CD4-positive, alpha-beta T cell treated with Interleukin-6 at 100 ng/mL for 8 hours (primary cell): ENCODE results near the gene ARHGEF3.
"Not testable (repeated sequence)": the region's sequence is repeated elsewhere in the genome, so short reads cannot be mapped to it uniquely, and the experiment has no call there.

Experiments used
- DNase-seq: peaks from one replicate; pipeline ENCODE4 v3.0.0-alpha.2; 2020; ENCODE audit warnings: mixed read lengths, low spot score

ARHGEF3 gene

GRCh38 chr3:56737006-56737405 lies 64.7 kb downstream of the ARHGEF3 start:
- no peak for DNase-seq

DNA sequence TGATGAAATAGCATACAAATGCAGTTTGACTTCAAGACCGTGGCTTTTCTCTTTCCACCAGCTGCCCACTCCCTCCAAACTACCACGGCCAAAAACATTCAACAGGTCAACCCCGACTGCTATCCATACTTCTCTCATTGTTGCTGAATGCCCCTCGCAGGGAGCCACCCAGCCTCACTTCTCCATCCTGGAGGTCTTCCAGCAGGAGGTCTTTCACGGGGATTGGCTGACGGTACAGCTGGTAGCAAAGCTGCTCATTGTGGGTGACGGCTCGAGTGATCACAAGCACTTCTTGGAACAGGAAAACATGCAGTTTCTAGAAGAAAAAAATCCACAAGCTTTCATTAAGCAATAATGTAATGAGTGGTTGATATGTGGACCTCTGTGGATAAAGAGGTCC lies 69.6 kb downstream of the ARHGEF3 start:
- no peak for DNase-seq

DNA sequence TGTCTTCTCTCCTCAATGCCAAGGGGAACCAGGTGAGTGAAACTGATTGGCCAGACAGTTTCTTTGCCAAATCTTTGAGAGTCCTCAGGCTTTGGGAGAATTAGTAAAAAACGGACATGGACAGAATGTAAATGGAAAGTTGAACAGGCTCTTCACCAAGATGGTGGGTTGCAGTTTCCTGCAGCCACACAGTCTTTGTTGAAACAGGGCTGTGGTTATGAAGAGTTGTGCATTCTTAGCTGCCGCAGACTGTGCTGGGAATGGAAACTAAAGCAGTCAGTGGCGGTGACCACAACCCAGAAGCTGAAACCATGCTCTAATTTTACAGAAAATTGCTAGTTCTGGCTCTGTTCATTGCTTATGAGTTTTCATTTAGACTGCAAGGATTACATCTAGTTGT lies 76.6 kb downstream of the ARHGEF3 start:
- peak; percentile 57 for DNase-seq

DNA sequence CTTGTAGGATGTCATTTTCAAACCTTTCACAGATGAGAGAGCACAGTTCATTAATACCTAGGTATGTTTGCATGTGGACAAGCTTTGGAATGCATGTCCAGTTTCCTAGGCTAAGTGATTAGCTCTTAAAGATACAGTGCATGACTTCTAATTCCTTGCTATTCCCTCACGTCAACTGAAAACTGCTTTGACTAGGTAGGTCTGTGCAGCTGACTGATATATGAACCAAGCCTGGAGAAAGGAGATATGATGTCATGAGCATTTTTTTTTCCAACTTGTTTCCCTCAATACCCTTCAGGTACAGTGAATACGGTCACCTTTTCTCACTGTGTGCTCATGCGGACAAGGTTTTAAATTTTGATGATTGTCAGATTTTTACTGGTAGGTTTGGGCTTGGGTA lies 77.1 kb downstream of the ARHGEF3 start:
- no peak for DNase-seq

GRCh38 chr3:56720849-56721248 lies 80.9 kb downstream of the ARHGEF3 start:
- DNase-seq, result no peak

- DNase-seq, result not testable (repeated sequence)
Observed at GRCh38 chr3:56718809-56719208, 82.9 kb downstream of the ARHGEF3 start.

GRCh38 chr3:56711344-56711743 lies 90.4 kb downstream of the ARHGEF3 start:
- no peak for DNase-seq

- not testable (repeated sequence) for DNase-seq
Observed at GRCh38 chr3:56707412-56707811, 94.3 kb downstream of the ARHGEF3 start.

- no peak for DNase-seq
Observed at GRCh38 chr3:56706629-56707028, 95.1 kb downstream of the ARHGEF3 start.

DNA sequence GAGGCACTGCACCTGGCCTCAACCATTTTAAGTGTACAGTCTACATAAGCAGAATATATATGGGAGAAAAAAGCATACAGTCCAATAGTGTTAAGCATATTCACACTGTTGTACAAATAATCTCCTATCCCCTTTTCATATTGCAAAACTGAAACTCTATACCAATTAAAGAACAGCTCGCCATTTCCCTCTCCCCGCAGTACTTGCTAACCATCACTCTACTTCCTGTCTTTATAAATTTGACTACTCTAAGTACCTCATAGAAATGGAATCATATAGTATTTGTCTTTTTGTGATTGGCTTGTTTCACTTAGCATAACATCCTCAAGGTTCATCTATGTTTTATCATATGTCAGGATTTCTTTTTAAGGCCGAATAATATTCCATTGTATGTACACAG lies 97.0 kb downstream of the ARHGEF3 start:
- no peak for DNase-seq

DNA sequence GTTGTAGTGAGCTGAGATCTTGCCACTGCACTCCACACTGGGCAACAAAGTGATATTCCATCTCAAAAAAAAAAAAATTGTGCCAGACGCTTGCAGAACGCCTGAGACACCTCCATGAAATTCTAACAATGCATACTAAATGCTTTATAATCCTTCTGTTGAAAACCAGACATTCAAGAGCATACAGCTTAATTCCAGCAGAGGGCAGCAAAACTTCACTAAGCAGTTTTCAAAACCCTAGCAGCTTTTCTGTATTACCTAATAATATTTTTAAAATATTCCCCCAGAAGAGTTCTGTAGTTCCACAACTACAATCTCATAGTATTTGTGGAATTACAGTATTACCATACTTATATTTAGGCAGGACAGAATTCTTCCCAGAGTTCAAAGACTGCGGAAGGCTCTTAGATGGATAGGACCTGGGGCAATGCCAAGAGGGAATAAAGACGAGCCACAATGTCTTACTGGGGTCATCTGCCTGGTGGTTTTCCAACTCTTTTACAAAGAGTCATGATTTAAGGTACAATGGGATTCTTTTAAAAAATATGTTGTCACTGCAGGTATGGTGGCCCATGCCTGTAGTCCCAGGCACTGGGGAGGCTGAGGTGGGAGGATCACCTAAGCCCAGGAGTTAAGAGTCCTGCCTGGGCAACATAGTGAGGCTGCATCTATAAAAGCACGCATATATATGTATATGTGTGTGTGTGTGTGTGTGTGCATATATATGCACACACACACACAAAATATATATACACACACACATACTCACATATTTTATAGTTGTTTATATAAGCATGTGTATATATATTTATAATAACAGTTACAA lies 99.0 kb downstream of the ARHGEF3 start:
- DNase-seq, result peak; percentile 71

DNA sequence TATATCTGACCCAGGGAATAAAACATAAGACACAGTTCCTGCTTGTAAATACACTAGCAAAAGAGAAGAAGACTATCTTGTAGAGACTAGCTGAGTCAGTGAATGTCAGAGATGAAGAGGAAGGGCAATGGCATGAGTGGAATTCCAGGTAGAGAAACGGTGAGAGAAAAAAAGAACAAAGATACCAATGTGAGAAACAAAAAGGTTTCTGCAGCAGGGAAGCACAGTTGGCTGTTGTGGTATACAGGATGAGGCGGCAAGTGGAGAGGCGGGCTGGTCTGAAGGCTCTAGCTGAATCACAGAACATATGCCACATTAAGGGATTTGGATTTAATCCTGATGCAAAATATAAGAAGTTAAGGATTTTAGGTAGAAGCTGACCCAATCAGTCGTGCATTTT lies 101.6 kb downstream of the ARHGEF3 start:
- no peak for DNase-seq

GRCh38 chr3:56694867-56695683 lies 106.7 kb downstream of the ARHGEF3 start:
- peak; percentile 40 for DNase-seq

- no peak for DNase-seq
Observed at GRCh38 chr3:56693750-56694149, 108.0 kb downstream of the ARHGEF3 start.

GRCh38 chr3:56692520-56693433 lies 109.0 kb downstream of the ARHGEF3 start:
- peak; percentile 59 for DNase-seq

DNA sequence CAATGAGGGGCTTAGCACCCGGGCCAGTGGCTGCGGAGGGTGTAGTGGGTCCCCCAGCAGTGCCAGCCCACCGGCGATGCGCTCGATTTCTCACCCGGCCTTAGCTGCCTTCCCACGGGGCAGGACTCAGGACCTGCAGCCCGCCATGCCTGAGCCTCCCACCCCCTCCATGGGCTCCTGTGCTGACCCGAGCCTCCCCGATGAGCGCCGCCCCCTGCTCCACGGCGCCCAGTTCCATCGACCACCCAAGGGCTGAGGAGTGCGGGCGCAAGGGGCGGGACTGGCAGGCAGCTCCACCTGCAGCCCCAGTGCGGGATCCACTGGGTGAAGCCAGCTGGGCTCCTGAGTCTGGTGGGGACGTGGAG lies 109.8 kb downstream of the ARHGEF3 start:
- not testable (repeated sequence) for DNase-seq

GRCh38 chr3:56691165-56692000 lies 110.4 kb downstream of the ARHGEF3 start:
- no peak for DNase-seq

- no peak for DNase-seq
Observed at GRCh38 chr3:56689303-56689702, 112.4 kb downstream of the ARHGEF3 start.

GRCh38 chr3:56688191-56688590 lies 113.6 kb downstream of the ARHGEF3 start:
- DNase-seq, result no peak

- no peak for DNase-seq
Observed at GRCh38 chr3:56684029-56684428, 117.7 kb downstream of the ARHGEF3 start.

GRCh38 chr3:56683122-56683817 lies 118.5 kb downstream of the ARHGEF3 start, which contains the start of gene TASOR:
Gene TASOR (minus strand): TSS chr3:56683265. CDS start chr3:56683006, 259 bp downstream.
- DNase-seq, result peak; percentile 86
